NCI-H460 (cell line): ENCODE results near the gene IFRD1. TPM values are rescaled to one million over a fixed set of nuclear protein-coding genes. Genes with fewer than 3 reads are reported as not detected.
A peak's percentile ranks its signal among the peaks of the same experiment; 100 is the strongest.

Source experiments
- DNase-seq: peaks from one replicate; pipeline ENCODE4 v3.0.0-alpha.2; 2016; ENCODE audit warnings: low read depth; ENCODE audit errors: extremely low read depth
- polyA plus RNA-seq: library from polyadenylated mRNA; depleted of rRNA; stranded (reverse); fragments of >200 nt; gene quantifications from 2 replicates; pipeline ENCODE4 v1.2.3, GENCODE V29; 2014; cell fraction: nucleus; rRNA removed
- total RNA-seq: library from RNA; depleted of rRNA; stranded (reverse); fragments of >200 nt; shearing (Covaris generic); gene quantifications from 2 replicates; pipeline ENCODE4 v1.2.3, GENCODE V29; 2014; rRNA removed

Gene IFRD1
- 265 and 277 TPM in 2 replicates for total RNA-seq
- polyA plus RNA-seq, result 204 and 277 TPM in 2 replicates

- peak; percentile 98 for DNase-seq
Measured at GRCh38 chr7:112449902-112450806, at the start of gene IFRD1. IFRD1 (plus strand) TSS chr7:112450460; CDS start chr7:112450689, 229 bp downstream.

- no peak for DNase-seq
Measured at GRCh38 chr7:112404321-112404720, 45.9 kb upstream of the IFRD1 start.

GRCh38 chr7:112405286-112405685 is 45.0 kb upstream of the IFRD1 start:
- no peak for DNase-seq

GRCh38 chr7:112407261-112407660 is 43.0 kb upstream of the IFRD1 start:
- no peak for DNase-seq

GRCh38 chr7:112410092-112410491 is 40.2 kb upstream of the IFRD1 start:
- DNase-seq, result no peak

- DNase-seq, result peak; percentile 36
Measured at GRCh38 chr7:112411186-112411795, 39.0 kb upstream of the IFRD1 start.

- peak; percentile 52 for DNase-seq
Measured at GRCh38 chr7:112414855-112415490, 35.3 kb upstream of the IFRD1 start.

- DNase-seq, result no peak
Measured at GRCh38 chr7:112416127-112416526, 34.1 kb upstream of the IFRD1 start.

- DNase-seq, result no peak
Measured at GRCh38 chr7:112419543-112420130, 30.6 kb upstream of the IFRD1 start.

GRCh38 chr7:112420236-112420861 is 29.9 kb upstream of the IFRD1 start:
- no peak for DNase-seq

GRCh38 chr7:112421666-112422486 is 28.4 kb upstream of the IFRD1 start:
- no peak for DNase-seq

- DNase-seq, result peak; percentile 89
Measured at GRCh38 chr7:112422842-112423496, 27.3 kb upstream of the IFRD1 start.

GRCh38 chr7:112423987-112424386 is 26.3 kb upstream of the IFRD1 start:
- no peak for DNase-seq

- DNase-seq, result no peak
Measured at GRCh38 chr7:112427984-112428383, 22.3 kb upstream of the IFRD1 start.

GRCh38 chr7:112428715-112429114 is 21.5 kb upstream of the IFRD1 start:
- no peak for DNase-seq

GRCh38 chr7:112430649-112431048 is 19.6 kb upstream of the IFRD1 start:
- no peak for DNase-seq

GRCh38 chr7:112431803-112432202 is 18.5 kb upstream of the IFRD1 start:
- DNase-seq, result no peak

GRCh38 chr7:112433289-112433688 is 17.0 kb upstream of the IFRD1 start:
- DNase-seq, result no peak

- DNase-seq, result no peak
Measured at GRCh38 chr7:112437072-112437471, 13.2 kb upstream of the IFRD1 start.
